HG02763 (cell line): Measurements from ENCODE around the gene CACNA1S.

Source experiments
- ATAC-seq: cut with Tn5 transposase; IDR thresholded peaks from one replicate; pipeline ENCODE4 v1.9.1; 2021; ENCODE audit warnings: mild to moderate bottlenecking, moderate library complexity; ENCODE audit not compliant: unreplicated experiment

CACNA1S gene

GRCh38 chr1:201096041-201096461, 16.2 kb downstream of the CACNA1S start:
- ATAC-seq = no peak

- no peak for ATAC-seq
Observed at GRCh38 chr1:201095581-201095980, 16.6 kb downstream of the CACNA1S start.

- no peak for ATAC-seq
Observed at GRCh38 chr1:201094832-201095231, 17.4 kb downstream of the CACNA1S start.

GRCh38 chr1:201093962-201094361, 18.3 kb downstream of the CACNA1S start:
- no peak for ATAC-seq

GRCh38 chr1:201093561-201093960, 18.7 kb downstream of the CACNA1S start:
- no peak for ATAC-seq

GRCh38 chr1:201092738-201093137, 19.5 kb downstream of the CACNA1S start:
- ATAC-seq = no peak

- ATAC-seq = no peak
Observed at GRCh38 chr1:201091256-201091655, 21.0 kb downstream of the CACNA1S start.

GRCh38 chr1:201090541-201090940, 21.7 kb downstream of the CACNA1S start:
- ATAC-seq = no peak

GRCh38 chr1:201089596-201089995, 22.6 kb downstream of the CACNA1S start:
- ATAC-seq = no peak

- no peak for ATAC-seq
Observed at GRCh38 chr1:201088901-201089525, 23.2 kb downstream of the CACNA1S start.

- ATAC-seq = no peak
Observed at GRCh38 chr1:201088395-201088794, 23.8 kb downstream of the CACNA1S start.

GRCh38 chr1:201085902-201086735, 26.1 kb downstream of the CACNA1S start:
- ATAC-seq = no peak

GRCh38 chr1:201084295-201084694, 27.9 kb downstream of the CACNA1S start:
- ATAC-seq = no peak

- ATAC-seq = no peak
Observed at GRCh38 chr1:201083741-201084140, 28.5 kb downstream of the CACNA1S start.

- no peak for ATAC-seq
Observed at GRCh38 chr1:201080135-201080534, 32.1 kb downstream of the CACNA1S start.

GRCh38 chr1:201077736-201078135, 34.5 kb downstream of the CACNA1S start:
- ATAC-seq = no peak

GRCh38 chr1:201077116-201077515, 35.1 kb downstream of the CACNA1S start:
- ATAC-seq = no peak

GRCh38 chr1:201076092-201076491, 36.1 kb downstream of the CACNA1S start:
- ATAC-seq = no peak

- ATAC-seq = no peak
Observed at GRCh38 chr1:201074018-201074417, 38.2 kb downstream of the CACNA1S start.

GRCh38 chr1:201072922-201073321, 39.3 kb downstream of the CACNA1S start:
- no peak for ATAC-seq

GRCh38 chr1:201072149-201072548, 40.1 kb downstream of the CACNA1S start:
- ATAC-seq = no peak

- ATAC-seq = no peak
Observed at GRCh38 chr1:201069636-201070035, 42.6 kb downstream of the CACNA1S start.
